SU-DHL-6 (cell line): Measurements from ENCODE around the gene IDH3B.

Source experiments
- EZH2phosphoT487 ChIP-seq: fragments of 200-600 bp; sonication (generic), shearing (Covaris generic); conservative IDR thresholded peaks from 2 replicates; pipeline ENCODE4 v1.6.1; 2018; ENCODE audit warnings: mild to moderate bottlenecking, antibody characterized with exemption, low read length, moderate library complexity, mixed read lengths
- TF ChIP-seq, protein P1 (sequence below): fragments of 200-600 bp; sonication (generic); IDR thresholded peaks from one replicate; pipeline ENCODE4 v1.5.1; 2017; ENCODE audit warnings: antibody characterized with exemption, mild to moderate bottlenecking, low read length, moderate library complexity; ENCODE audit not compliant: insufficient read depth, poor library complexity, severe bottlenecking

DNA sequence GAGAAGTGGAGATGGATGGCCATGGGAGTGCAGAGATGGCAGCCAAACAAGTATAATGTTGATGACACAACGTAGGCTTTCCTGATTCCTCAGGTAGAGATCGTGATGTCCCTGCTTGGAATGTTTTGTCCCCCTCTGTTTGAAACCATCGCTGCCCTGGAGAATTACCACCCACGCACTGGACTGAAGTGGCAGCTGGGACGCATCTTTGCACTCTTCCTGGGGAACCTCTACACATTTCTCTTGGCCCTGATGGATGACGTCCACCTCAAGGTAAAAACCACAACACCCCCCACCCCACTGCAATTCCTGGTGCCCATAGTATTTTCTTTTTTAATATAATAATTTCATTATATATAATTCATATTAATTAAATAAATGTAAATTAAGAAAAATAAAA is 53.7 kb downstream of the IDH3B start:
- TF ChIP-seq, protein P1, sequence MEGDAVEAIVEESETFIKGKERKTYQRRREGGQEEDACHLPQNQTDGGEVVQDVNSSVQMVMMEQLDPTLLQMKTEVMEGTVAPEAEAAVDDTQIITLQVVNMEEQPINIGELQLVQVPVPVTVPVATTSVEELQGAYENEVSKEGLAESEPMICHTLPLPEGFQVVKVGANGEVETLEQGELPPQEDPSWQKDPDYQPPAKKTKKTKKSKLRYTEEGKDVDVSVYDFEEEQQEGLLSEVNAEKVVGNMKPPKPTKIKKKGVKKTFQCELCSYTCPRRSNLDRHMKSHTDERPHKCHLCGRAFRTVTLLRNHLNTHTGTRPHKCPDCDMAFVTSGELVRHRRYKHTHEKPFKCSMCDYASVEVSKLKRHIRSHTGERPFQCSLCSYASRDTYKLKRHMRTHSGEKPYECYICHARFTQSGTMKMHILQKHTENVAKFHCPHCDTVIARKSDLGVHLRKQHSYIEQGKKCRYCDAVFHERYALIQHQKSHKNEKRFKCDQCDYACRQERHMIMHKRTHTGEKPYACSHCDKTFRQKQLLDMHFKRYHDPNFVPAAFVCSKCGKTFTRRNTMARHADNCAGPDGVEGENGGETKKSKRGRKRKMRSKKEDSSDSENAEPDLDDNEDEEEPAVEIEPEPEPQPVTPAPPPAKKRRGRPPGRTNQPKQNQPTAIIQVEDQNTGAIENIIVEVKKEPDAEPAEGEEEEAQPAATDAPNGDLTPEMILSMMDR: no peak
- TF ChIP-seq EZH2phosphoT487: no peak
